ENCODE results near the gene ALKAL2.

Gene ALKAL2

DNA sequence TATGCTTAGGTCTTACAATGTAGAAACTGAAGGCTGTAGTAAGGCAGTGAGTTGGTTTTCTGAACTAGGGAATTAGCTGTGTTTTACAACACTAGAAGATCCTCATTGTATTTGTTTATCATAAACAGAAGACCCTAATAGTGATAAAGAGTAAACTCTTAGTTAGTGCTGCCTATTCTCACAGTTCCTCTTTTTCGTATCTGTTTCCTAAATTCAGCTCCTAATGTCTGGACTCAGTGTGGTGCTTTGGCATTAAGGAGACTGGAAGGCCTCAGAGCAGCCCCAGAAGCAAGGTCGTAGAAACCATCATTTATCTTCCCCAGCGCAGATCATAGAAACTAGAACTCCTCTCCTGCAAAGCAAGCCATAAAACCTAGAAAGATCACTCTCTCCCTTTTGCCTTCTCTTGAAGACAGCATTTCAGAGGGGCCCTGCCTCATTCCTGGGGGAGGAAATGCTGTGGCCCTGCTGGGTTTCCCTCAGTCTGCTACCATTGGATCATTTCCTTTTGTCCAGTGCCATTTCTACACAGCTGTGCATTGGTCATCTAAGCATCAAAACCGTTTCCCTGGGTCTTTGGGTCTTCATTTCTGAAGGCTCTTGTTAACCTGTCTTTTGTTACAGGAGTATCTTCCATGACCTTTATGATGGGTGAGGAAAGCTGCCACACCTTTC is 18.4 kb downstream of the ALKAL2 start:
- no peak for FAIRE-seq

DNA sequence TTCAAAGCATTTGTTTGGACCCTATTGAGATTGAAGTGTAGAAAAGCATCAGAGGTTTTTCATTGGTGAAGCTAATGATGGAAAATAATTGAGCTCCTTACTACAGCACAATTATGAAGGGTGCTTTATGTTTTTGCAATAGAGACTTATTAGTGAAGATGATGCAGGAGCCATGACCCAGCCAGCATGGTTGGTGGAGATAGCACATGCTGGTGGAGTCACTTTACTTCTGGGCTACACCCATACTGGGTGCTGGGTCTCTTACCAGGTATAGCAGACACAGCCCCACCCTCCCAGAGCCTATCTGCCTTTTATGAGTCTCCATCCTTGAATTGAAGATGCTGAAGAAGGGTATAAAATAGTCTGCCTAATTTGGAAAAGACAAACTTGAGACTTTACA is 19.6 kb downstream of the ALKAL2 start:
- no peak for FAIRE-seq

DNA sequence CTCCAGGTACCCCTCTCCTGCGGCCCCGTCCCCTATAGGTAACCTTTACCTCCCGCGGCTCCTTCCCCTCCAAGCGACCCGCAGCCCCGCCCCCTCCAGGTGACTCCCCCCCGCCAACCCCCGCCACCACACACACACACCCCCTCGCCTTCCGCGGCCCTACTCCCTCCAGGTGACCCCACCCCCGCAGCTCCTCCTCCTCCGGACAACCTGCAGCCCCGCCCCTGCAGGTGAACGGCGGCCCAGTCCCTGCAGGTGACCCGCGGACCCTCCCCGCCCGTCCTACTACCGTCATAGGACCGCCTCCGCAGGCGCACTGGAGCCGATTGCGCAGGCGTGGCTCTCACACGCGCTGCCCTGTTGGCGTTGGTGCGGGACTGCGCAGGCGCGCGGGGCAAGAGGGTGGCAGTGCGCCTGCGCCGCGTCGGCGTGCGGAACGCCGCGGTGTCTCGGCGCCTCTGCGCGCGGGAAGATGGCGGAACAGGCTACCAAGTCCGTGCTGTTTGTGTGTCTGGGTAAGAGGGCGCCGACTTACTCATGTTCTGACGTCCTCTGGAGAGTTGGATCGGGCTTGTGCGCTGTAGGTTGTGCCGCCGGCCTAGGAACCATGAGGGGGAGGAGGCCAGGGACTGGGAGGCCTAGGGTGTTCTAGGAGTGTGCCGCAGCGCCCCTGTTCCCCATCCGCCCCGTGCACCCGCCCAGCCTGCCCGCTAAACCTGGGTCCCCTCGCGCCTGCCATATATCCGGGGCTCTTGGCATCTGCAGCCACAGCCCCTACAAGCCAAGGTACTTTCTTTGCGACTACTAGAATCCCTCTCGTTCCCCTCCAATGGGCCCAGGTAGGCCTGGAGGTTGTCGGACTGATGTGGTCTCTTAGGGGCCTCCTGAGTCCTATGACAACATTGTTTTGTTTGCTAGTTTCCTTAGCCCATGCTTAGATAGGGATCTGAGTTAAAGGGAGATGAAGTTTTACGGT is 23.1 kb downstream of the ALKAL2 start, which contains the start of gene ACP1:
Gene ACP1 (plus strand): TSS at position 455 of the 976 bp plus-strand sequence. CDS start 18 bp downstream, at position 473.
- FAIRE-seq: no peak

DNA sequence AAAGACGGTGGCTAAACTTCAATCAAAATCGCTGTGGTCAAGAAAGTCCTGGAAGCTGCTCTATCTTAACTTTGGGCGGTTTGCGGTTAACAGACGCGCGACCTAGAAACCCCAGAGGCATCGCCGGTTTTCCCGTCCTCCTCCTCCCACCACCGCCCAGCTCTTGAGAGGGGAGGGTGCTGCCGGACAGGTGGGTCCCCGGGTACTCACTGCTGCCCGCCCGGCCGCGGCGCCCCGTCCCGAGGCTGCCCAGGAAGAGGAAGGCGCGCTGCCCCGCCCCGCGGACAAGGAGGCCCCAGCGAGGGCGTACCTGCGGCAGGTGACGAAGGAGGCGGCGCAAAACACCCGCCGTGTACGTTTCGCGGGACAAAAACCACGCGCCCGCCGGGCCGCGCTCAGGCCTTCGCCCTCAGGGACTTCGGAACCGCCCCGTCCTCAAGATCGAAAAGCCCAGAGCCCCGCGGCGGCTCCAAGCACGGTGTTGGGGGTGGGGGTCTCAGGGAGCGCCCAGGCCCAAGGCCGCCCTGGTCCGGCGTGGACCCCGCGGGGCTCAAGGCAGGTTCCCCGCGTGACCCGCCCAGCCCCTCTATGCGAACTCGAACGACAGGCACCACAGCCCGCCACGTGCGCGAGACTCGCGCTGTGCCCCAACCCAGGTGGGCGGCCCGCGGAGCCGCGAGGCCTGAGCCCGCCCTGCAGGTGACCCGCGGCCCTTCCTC is 24.0 kb downstream of the ALKAL2 start, which contains the start of gene SH3YL1:
Gene SH3YL1 (minus strand): TSS at position 259 of the 719 bp plus-strand sequence. CDS start 48 bp downstream, at position 211.
- no peak for FAIRE-seq

DNA sequence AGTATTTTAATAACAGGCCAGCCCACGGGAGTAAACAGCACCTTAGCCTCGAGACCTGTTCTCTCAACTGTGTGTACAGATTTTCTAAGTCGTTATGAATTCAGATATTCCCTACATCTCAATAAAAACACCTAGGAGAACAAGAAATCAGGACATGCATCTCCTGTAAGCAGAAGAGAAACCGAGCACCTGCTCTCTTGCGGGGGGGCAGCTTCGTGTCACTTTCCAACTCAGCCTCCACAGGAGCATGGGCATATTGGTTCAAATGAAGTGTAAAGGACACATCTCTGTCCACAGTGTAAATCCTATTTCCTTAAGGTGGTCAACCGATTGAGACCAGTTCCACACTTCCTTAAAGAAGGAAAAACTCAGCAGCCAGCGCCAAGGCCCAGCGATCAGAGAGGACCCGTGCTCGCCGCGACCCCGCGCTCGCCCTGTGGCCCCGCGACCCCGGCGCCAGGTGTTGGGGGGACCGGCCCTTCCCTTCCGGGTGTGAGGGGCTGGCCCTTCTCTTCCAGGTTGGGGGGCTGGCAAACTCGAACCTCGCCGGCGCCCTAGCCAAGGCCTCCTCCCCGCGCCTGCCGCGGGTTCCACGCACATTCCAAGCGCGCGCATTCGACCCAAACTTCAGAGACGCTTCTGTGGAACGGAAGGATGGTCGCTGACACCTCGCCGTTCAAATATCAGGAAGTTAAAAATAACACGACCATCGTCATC is 24.7 kb downstream of the ALKAL2 start:
- no peak for FAIRE-seq

DNA sequence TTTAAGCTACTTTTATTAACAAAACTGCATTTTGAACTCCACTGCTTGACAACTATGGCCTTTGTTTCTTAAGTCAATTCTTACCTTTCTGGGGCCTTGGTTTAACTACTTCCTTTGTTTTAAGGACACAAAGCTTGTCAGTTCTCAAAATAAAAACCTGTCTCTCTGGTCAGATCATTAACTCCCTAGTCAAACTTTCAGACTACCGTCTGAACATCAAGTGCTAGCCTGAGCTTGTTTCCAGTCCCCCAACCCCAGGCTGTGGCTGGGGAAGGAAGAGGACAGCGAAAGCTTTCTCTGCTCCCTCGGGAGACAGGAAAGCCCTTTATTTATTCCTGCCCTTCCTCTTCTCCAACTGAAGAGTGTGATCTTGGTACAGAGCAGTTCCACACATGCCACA is 25.8 kb downstream of the ALKAL2 start:
- FAIRE-seq: no peak

DNA sequence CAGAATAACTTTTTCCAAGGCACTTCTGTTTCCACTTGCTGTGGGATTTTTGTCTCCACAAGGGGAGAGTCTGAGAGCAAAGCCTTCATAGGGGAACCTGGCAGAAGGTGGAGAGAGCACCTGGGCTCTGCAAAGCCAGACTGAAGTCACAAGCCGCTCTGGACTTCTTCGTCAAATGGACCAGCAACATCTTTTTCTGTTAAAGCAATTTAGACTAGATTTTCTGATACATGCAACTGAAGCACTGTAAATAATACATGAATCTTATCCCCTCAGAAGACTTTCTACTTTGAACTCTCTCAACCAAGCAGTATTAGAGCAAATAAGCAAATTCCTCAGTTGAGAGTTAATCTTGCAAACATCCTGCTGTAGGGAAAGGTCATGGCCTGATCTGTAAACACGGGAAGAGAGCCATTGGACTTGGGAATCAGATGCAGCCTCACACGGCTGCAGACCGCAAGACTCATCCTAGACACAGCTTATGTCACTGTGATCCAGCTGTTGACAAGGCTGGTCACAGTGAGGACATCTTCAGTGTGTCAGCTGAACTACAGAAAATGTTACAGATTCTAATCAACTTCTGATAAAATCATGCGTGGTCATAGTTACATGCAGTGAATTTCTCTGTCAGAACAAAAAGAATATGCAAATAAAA is 27.3 kb downstream of the ALKAL2 start:
- no peak for FAIRE-seq

DNA sequence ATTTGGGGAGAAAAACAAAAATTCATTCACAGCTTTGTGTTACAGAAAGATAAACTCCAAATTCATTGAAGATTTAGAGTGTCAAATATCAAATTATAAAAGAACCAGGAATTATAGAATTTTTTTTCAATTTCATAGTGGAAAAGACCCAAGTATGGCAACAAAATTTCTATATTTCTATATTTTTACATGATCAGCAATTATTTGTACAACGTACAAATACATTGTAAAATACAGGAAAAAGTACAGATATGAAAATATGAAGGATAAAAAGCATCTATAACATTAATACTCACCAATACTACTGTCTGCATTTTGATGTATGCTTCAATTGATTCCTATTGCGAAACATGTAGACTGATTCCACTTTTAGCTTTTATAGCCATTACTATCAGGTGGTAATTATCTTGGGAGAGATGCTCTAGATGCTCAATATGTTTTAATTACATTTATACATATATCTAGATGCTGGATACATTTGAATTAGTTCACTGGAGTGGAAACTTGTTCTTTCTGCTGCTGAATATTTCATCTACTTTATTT is 28.0 kb downstream of the ALKAL2 start:
- FAIRE-seq: no peak

DNA sequence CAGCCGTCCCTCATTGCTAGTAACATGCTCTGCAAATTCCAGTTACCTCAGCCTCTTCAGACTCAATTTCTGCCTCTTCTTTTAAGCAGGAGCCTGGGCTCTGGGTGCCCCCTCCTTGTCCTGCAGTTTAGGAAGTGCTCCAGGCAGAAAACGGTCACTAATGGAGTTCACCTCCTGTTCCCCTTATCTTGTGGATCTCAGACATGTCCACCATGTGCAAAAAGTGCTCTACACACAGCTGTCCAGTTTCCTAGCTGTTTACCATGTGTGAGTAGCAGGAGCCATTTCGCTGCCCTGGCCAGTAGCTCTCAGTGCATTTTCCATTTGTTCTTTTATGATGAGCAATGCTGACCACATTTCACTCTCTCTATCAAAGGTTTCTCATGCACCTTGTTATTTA is 29.0 kb downstream of the ALKAL2 start:
- FAIRE-seq: no peak

DNA sequence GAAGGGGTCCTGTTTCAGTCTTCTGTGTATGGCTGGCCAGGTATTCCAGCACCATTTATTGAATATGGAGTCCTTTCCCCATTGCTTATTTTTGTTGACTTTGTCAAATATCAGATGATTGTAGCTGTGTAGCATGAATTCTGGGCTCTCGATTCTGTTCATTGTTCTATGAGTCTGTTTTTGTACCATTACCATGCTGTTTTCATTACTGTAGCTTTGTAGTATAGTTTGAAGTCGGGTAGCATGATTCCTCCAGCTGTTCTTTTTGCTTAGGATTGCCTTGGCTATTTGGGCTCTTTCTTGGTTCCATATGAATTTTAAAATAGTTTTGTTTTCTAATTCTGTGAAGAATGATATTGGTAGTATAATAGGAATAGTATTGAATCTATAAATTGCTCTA is 30.0 kb downstream of the ALKAL2 start:
- FAIRE-seq: no peak

DNA sequence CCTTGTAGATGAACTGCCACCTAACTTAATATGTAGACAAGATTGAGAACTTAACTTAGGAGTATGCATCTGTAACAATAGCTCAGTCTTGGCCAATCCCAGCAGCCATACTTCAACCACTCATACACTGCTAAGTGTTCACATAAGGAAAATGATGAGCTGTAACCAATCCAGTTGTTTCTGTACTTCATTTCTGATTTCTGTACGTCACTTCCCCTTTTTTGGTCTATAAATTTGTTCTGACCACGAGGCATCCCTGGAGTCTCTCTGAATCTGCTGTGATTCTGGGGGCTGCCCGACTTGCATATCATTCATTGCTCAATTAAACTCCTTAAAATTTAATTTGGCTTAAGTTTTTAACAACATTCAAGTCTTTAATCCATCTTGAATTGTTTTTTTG is 30.5 kb downstream of the ALKAL2 start:
- no peak for FAIRE-seq

DNA sequence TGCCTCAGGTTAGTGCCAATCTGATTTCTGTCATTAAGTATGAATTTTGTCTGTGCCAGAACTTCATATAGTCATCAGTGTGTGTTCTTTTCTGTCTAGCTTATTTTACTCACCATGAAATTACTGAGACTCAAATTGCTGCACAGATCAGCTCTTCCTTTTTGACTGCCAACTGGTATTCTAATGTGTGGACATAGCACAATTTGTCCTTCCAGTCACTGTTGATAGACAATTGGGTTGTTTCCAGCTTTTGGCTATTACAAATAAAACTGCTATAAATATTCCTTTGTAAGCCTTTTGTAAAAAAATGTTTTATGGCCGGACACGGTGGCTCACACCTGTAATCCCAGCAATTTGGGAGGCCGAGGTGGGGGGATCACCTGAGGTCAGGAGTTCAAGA is 31.8 kb downstream of the ALKAL2 start:
- FAIRE-seq: no peak

DNA sequence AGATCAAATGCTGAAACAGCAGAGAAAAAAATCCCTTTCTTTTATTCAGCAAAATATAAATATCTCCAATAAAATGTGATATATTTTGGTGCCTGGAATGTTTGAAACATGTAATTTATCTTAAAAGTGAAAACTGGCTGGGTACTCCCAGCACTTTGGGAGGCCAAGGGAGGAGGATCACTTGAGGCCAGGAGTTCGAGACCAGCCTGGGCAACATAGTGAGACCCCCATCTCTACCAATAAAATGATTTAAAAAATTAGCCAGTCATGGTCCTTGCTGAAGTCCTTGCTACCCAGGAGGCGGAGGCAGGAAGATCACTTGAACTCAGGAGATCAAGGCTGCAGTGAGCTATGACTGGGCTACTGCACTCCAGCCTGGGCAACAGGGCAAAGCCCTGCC is 32.7 kb downstream of the ALKAL2 start:
- FAIRE-seq: no peak

DNA sequence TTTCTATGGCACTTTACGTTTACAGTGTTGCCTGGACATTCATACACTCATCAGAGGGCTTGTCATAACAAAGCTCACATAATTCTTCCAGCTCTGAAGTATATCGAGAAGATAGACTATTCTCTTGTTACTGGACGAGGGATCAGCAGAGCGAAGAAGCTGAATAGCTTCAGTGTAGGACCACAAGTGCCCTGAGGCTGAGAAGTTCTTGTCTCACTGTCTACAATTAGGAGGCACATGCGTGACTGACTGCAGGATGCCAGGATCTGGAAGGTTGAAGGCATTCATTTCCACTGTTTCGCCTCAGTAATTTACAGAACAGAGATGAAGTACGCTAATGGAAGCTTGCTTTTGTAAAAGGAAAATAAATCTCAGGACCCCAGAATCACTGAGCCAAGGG is 33.6 kb downstream of the ALKAL2 start:
- FAIRE-seq: no peak

DNA sequence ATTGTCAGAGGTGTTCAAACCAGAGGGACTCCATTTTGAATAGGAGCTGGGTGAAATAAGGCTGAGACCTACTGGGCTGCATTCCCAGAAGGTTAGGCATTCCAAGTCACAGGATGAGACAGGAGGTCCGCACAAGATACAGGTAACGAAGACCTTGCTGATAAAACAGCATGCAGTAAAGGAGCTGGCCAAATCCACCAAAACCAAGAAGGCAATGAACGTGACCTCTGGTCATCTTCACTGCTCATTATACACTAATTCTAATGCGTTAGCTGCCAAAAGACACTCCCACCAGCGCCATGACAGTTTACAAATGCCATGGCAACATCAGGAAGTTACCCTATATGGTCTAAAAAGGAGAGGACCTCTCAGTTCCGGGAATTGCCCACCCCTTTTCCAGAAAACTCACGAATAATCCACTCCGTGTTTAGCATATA is 34.7 kb downstream of the ALKAL2 start:
- no peak for FAIRE-seq

DNA sequence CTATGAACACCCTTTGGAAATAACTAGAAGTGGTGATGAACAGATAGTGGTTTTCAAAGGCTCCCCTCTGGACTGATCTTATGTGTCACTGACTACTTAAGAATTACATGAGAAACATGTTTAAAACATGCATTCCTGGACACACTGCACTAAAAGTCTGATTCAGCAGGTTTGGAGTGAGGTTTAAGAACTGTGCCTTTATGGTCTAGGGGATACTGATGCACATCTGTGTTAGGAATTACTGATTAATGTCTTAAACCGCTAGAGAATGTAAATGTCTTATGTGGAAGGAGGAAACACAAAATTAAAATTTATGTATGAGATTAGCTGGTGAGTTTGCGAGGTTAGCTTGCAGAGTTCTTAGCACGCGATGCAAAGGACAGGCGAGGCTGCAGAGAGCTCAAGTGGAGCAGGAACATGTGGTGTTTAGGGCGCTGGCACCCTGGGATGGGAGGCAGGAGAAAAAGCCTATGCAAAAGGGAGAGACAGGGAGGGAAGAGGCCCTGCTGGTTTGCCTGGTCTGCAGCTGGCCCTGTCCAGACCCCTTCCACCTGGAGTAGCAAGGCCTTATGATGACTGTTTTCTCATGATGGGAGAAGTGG is 35.8 kb downstream of the ALKAL2 start:
- FAIRE-seq: no peak

DNA sequence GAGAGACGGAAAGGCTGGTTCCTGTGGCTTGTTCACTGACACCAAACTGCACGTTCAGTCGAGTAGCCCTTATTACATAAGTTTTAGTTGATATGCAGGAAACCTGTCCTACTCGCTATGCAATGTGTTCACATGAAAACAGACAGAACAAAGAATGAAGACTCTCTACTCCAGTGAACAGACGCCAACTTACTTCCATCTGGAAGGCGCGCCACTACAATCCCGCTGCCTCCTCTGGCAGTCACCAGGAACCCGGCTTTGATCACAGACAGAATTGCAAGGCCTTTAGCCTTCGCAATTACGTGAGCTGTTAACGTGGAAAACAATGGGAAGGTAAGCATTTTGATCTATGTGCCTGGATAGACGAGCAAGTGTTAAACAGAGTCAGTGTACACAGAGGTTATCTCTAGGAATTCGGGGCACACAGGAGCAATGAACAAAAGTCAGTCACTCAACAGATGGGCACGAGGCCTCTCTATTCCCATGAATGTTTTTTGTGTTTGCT is 38.3 kb downstream of the ALKAL2 start:
- FAIRE-seq: no peak

DNA sequence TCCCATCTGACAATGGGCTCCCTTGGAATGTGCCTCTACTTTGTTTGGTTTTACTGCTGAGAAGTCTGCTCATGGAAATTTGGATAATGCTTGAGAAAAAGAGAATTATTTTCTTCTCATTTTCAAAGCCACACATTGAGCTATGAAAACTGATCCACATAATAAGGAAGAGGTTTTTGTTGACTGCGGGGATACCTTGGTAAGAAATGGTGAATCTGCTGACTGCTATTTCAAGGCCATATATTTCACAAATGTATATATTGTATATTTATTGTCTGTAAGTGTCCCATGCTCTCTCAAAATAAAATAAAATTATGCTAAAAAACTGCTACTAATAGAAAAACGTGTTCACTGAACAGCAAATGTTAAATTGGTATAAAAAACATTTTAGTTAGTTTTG is 39.2 kb downstream of the ALKAL2 start:
- no peak for FAIRE-seq

DNA sequence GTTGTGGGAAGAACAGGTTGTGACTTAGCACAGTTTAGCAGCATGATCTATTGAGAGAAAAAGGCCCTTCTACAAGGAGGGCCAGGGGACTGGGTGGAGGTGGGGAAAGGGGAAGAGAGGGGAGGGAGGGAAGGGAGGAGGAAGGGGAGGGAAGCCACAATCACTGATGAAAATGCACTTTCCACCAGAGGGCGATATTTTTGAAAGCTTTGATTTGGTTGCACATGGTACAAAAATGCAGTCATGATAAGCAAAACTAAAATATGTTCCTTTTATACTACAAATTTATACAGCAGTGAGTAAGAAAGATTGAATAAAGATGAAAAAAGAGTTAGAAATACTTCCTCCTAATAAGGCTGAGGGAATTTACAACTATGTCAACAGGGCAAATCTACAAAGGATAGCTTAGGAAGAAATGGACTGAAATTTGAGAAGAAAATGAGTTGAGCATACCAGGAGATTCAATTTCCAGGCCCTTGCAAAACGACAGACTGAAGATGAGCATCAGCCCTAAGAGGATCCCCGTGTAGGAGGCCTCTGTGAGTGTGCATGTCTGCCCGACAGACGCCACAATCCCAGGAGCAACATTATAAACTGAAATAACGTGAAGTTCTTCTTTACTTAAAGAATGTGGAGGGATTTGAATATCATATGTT is 41.3 kb downstream of the ALKAL2 start:
- FAIRE-seq: peak; percentile 6

DNA sequence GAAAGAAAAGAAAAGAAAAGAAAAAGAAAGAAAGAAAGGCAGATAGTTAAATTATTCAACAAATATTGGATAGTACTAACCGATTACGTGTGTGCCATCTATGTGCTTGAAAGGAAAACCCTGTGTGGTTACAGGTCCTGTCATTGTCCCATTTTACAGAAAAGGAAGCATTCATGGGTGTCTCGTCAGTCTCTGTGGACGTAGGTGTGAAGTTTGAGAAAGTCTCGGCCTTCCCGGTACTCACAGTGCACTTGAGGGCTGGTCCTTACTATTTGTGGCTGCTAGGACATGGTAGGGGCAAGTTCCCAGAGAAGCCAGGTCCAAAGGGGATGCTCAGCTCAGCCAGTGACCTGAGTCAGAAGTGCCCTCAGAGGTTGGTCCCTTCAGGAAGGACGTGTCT is 43.3 kb downstream of the ALKAL2 start:
- no peak for FAIRE-seq

DNA sequence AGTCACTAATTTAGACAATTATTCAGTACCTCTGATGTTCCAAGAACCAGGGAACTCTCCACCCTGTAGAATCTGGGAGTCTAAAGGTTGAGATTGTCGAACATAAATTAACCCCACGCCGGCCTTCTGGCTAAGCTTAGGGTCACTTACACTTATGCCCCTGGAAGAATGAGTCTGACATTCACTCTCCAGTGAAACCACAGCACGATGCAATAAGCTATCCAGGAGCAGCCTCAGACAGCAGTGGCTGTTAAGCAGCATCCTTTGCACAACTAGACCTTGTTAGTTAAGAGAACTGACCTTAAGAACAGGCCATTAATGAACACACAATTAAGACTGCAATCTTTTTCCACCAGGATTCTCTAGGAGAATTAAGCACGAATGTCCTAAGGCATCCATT is 49.0 kb downstream of the ALKAL2 start:
- no peak for FAIRE-seq

Measured in G401.6 (cell line).